Large intestine (tissue), 3 donors: ENCODE measurements around the gene COL23A1. TPM values are rescaled to one million over a fixed set of nuclear protein-coding genes. Genes with fewer than 3 reads are reported as not detected.
"Not testable (repeated sequence)": the region's sequence is repeated elsewhere in the genome, so short reads cannot be mapped to it uniquely, and the experiment has no call there.

Experiments
- DNase-seq, 2 donors: peaks; one replicate each; pipeline versions ENCODE4 v3.0.0 to v3.0.0-alpha.2; 2013
- H3K27ac ChIP-seq: one replicate; pipeline ENCODE4 v1.5.1; 2013; ENCODE audit warnings: low read length
- H3K27me3 ChIP-seq: 2 replicates; pipeline ENCODE4 v1.6.1; 2013; ENCODE audit warnings: low read length; ENCODE audit not compliant: control insufficient read depth, insufficient read depth
- H3K36me3 ChIP-seq: 2 replicates; pipeline ENCODE4 v1.6.1; 2013; ENCODE audit warnings: low read length; ENCODE audit not compliant: control insufficient read depth, insufficient read depth
- H3K4me1 ChIP-seq: one replicate; pipeline ENCODE4 v1.6.1; 2013; ENCODE audit warnings: low read length; ENCODE audit not compliant: control insufficient read depth, insufficient read depth
- H3K4me3 ChIP-seq: one replicate; pipeline ENCODE4 v1.5.1; 2013; ENCODE audit warnings: low read length
- H3K9me3 ChIP-seq: one replicate; pipeline ENCODE4 v1.6.1; 2013; ENCODE audit warnings: mild to moderate bottlenecking, low read depth, low read length, moderate library complexity; ENCODE audit not compliant: control insufficient read depth
- WGBS: methylation state at CpG from one replicate; pipeline ENCODE4 v1.1.5; 2013; ENCODE audit warnings: low lambda C conversion rate; ENCODE audit not compliant: insufficient coverage; 5-methylcytosine and 5-hydroxymethylcytosine counted together
- polyA plus RNA-seq: library from polyadenylated mRNA; unstranded; fragments of 120-200 nt; gene quantifications from one replicate; pipeline ENCODE4 v1.2.1, GENCODE V29; 2013

The COL23A1 gene
- polyA plus RNA-seq, 1 donor = 8.9 TPM

DNA sequence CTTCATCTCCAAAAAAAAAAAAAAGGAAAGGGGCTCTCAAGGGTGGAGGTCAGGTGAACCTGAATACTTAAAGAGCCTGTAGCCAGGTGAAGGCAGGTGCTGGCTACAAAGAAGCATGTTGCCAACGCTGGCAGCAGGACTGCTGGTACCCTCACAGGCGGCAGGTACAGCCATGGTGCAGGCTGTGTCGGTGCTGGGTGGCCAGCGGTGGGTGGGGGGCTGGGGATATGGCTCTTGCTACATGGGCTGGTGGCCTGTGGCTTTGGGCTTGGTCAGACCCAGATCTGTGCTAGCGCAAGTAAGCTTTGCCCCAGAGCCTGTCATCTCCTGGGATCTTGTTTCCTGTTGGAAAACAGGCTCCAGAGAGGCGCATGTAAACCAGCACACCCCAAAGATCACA lies 271.3 kb downstream of the COL23A1 start:
- Histone ChIP-seq H3K27ac (no peak overlapping the region), H3K9me3 (no peaks in the 10 kb centered on the region), H3K36me3 (no peaks in the 10 kb centered on the region), H3K4me3 (no peak overlapping the region), H3K4me1 (no peaks in the 10 kb centered on the region), H3K27me3 (no peaks in the 10 kb centered on the region)
- DNase-seq = no peak
- WGBS = no CpG with 5 or more reads among the region's 6 CpGs

DNA sequence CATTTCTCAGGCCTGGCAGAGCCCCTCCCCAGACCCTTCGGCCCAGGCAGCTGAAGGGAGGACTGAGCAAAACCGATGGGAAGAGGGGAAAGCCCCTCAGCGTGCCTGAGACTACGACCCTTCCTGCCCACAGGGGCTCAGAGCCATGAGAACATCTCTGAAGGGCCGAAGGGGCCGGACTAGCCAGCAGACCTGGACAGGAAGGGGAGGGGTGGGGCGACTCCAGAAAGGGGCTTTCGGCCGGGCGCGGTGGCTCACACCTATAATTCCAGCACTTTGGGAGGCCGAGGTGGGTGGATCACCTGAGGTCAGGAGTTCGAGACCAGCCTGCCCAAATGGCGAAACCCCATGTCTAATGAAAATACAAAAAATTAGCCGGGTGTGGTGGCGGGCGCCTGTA lies 271.8 kb downstream of the COL23A1 start:
- Histone ChIP-seq H3K36me3 (no peaks in the 10 kb centered on the region), H3K9me3 (no peaks in the 10 kb centered on the region), H3K4me3 (no peak overlapping the region), H3K27me3 (no peaks in the 10 kb centered on the region), H3K4me1 (no peaks in the 10 kb centered on the region), H3K27ac (no peak overlapping the region)
- no peak for DNase-seq
- WGBS = no CpG with 5 or more reads among the region's 17 CpGs

- not testable (repeated sequence) for H3K4me3 ChIP-seq, DNase-seq, H3K9me3 ChIP-seq, H3K4me1 ChIP-seq, H3K36me3 ChIP-seq, H3K27me3 ChIP-seq, H3K27ac ChIP-seq
- no CpG with 5 or more reads among the region's 5 CpGs for WGBS
Measured at GRCh38 chr5:178317727-178318126, 272.5 kb downstream of the COL23A1 start.

GRCh38 chr5:178314961-178315820 lies 275.0 kb downstream of the COL23A1 start:
- WGBS = no CpG with 5 or more reads among the region's 19 CpGs
- no peak overlapping the region for H3K4me3 ChIP-seq
- no peaks in the 10 kb centered on the region for H3K9me3 ChIP-seq
- peaks cover 2% of the 10 kb centered on the region for H3K4me1 ChIP-seq
- no peaks in the 10 kb centered on the region for H3K36me3 ChIP-seq
- no peak for DNase-seq
- H3K27ac ChIP-seq = no peak overlapping the region
- H3K27me3 ChIP-seq = no peaks in the 10 kb centered on the region

GRCh38 chr5:178314061-178314660 lies 276.0 kb downstream of the COL23A1 start:
- Histone ChIP-seq H3K36me3 (no peaks in the 10 kb centered on the region), H3K27me3 (no peaks in the 10 kb centered on the region), H3K27ac (peak overlapping the region; percentile 38), H3K4me1 (peaks cover 2% of the 10 kb centered on the region), H3K4me3 (no peak overlapping the region), H3K9me3 (no peaks in the 10 kb centered on the region)
- WGBS = 87% methylated on average over 4 of the region's 17 CpGs
- no peak for DNase-seq

DNA sequence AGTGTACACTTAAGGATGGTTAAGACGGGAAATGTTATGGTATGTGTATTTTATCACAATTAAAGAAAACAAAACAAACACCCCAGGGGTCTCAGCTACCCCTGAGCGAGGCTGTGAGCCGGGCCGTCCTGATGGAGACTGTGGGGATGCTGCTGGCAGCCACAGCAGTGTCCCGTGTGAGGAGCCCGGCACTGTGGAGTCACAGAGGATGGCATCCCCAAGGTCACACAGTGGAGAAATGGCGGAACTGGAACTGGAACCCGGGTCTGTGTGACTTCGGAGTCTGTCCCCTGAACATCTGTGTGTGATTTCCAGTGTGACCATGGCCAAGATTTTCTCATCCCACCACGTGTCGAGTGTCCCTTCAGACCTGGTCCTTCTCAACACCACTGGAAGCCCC lies 276.9 kb downstream of the COL23A1 start:
- no peaks in the 10 kb centered on the region for H3K9me3 ChIP-seq
- peaks cover 2% of the 10 kb centered on the region for H3K4me1 ChIP-seq
- peak overlapping the region; percentile 38 for H3K27ac ChIP-seq
- no CpG with 5 or more reads among the region's 11 CpGs for WGBS
- no peak overlapping the region for H3K4me3 ChIP-seq
- no peak for DNase-seq
- no peaks in the 10 kb centered on the region for H3K36me3 ChIP-seq
- no peaks in the 10 kb centered on the region for H3K27me3 ChIP-seq

- peaks cover 2% of the 10 kb centered on the region for H3K4me1 ChIP-seq
- no peaks in the 10 kb centered on the region for H3K36me3 ChIP-seq
- DNase-seq = peak in 1 of 2 donors; percentile 31
- peak overlapping the region; percentile 38 for H3K27ac ChIP-seq
- no peaks in the 10 kb centered on the region for H3K27me3 ChIP-seq
- H3K4me3 ChIP-seq = no peak overlapping the region
- 40% methylated on average over 1 of the region's 18 CpGs for WGBS
- H3K9me3 ChIP-seq = no peaks in the 10 kb centered on the region
Measured at GRCh38 chr5:178312880-178313282, 277.3 kb downstream of the COL23A1 start.

- no peaks in the 10 kb centered on the region for H3K36me3 ChIP-seq
Measured at GRCh38 chr5:178310130-178310865, 279.9 kb downstream of the COL23A1 start.

DNA sequence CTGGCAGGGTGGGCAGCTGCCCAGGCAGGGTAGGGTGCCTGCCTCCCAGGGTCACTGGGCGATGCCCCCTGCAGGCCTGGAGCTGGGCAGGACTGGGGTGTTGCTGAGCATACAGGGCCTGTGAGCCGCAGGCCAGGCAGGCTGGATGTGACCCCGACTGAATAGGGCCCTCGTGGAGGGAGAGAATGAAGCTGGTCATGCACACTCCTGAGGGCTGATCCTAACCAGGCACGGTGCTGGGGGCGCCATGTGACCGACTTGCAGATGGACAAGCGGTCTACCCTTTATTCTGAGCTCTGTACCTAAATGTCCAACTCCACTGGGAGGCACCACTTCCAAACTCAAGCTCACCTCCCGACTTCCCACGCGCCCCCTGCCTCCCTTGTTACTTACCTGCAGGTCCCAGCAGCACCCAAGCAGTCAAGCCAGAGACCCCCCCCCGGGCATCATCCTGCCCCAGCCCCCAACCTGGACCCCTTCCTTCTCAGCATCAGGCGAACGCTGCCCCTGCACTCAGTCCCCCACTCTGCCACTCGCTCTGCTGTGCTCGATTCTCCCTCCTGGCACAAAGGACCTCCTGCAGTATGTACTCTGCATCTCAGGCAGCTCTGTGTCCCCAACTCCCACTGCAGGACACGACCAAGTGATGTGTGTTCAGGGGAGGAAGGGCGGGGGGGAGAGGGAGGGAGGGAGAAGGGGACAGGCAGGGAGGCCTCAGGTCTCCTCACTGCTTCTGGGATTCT lies 280.8 kb downstream of the COL23A1 start:
- H3K27me3 ChIP-seq = no peaks in the 10 kb centered on the region
- no peak overlapping the region for H3K4me3 ChIP-seq
- no peaks in the 10 kb centered on the region for H3K36me3 ChIP-seq
- peaks cover 2% of the 10 kb centered on the region for H3K4me1 ChIP-seq
- no peak overlapping the region for H3K27ac ChIP-seq
- no CpG with 5 or more reads among the region's 18 CpGs for WGBS
- no peak for DNase-seq
- H3K9me3 ChIP-seq = no peaks in the 10 kb centered on the region

More at GRCh38 chr5:178310130-178310865, 279.9 kb downstream of the COL23A1 start:
- no CpG with 5 or more reads among the region's 17 CpGs for WGBS
- Histone ChIP-seq H3K4me1 (peaks cover 2% of the 10 kb centered on the region), H3K9me3 (no peaks in the 10 kb centered on the region), H3K4me3 (no peak overlapping the region), H3K27me3 (no peaks in the 10 kb centered on the region), H3K27ac (no peak overlapping the region)
- no peak for DNase-seq

DNA sequence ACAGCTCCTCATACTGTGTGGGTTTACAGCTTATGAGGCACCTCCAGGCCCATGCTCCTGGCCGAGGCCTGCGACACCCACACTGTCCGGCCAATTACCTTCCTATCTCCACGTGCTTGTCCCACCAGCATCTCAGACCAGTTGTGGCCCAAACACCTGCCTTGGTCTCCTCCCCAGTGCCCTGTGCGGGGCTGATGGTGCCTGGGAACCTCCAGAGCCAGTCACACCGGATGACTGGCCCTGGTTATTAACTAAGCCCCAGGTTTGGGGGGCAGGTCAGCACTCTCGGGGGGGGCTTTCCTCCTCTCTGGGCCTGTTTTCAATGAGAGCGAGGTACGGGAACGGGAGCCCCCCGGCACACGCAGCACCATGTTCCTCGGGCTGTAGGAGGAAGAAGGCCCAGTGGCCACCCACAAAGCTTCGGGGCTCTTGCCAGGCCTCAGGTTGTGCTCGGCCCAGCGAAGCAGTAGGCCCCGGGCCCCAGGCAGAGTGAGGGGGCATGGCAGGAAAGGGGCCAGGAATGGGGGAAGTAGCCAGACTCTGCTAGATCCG lies 281.6 kb downstream of the COL23A1 start:
- H3K4me3 ChIP-seq = no peak overlapping the region
- no peak for DNase-seq
- H3K9me3 ChIP-seq = no peaks in the 10 kb centered on the region
- H3K4me1 ChIP-seq = peaks cover 2% of the 10 kb centered on the region
- H3K27me3 ChIP-seq = no peaks in the 10 kb centered on the region
- H3K36me3 ChIP-seq = no peaks in the 10 kb centered on the region
- no peak overlapping the region for H3K27ac ChIP-seq
- WGBS = 100% methylated on average over 3 of the region's 18 CpGs
